Measurements from ENCODE around the gene ABR. TPM values are rescaled to one million over a fixed set of nuclear protein-coding genes. Genes with fewer than 3 reads are reported as not detected.

ABR gene
- polyA plus RNA-seq, 3 donors = 19.8 to 160 (median 26.0) TPM

DNA sequence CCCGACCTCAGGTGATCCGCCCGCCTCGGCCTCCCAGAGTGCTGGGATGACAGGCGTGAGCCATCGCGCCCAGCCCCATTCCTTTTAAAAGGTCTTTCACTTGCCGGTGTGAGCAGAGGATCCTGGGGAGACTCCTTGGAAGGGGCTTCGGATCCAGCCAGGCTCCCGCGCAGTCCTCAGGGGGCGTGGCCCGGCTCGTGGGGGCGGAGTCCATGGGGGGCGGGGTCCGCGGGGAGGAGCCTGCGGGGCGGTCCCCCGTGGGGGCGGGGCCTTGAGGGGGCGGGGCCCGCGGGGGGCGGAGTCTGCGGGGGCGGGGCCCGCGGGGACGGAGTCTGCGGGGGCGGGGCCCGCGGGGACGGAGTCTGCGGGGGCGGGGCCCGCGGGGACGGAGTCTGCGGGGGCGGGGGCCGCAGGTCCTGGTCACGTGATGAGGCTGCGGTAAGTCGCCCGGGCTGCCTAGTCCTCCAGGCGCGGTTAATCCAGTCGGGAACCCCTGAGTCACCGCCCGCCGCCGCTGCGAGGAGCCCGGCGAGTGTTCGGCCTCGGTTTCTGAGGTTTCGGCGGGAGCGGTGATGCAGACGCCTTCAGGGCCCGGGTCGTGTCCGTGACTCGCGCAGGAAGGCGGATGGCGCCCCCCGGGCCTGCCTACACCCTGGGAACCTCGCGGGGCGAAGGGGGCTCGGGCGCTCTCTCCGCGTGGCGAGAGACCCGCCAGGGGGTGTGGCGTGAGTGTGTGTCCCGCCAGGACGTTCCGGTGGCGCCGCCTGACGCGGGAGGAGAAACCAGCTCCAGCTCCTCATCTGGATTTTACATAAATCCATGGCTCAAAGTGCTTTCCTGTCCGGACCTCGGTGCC is 23.6 kb upstream of the ABR start:
- DNase-seq = peak; percentile 81 to 94 (median 89)
- H3K9me3 Mint-ChIP-seq = peaks cover 0 to 3% (median 0%) of the 10 kb centered on the region in 7 donors
- H3K27me3 ChIP-seq (ENCODE audit: control insufficient read depth in 2 of 2, insufficient read depth in 2 of 2, low read length in 2 of 2) = no peaks in the 10 kb centered on the region
- peak overlapping the region; percentile 77 to 84 for H3K4me3 Mint-ChIP-seq
- peak overlapping the region in 6 of 7 donors; percentile 53 to 85 (median 70) for H3K27ac Mint-ChIP-seq
- H3K27ac ChIP-seq (ENCODE audit: low read depth in 1 of 2, low read length in 2 of 2) = peak overlapping the region; percentile 43 to 81
- peak overlapping the region; percentile 92 for H3K4me2 ChIP-seq (replicated peaks; ENCODE audit: extremely low read depth, low read length, poor library complexity, severe bottlenecking)
- H3K36me3 Mint-ChIP-seq = peaks cover 3 to 6% of the 10 kb centered on the region in 2 donors
- H4K20me1 ChIP-seq (ENCODE audit: insufficient read depth, low read length) = peaks cover 53% of the 10 kb centered on the region
- peak overlapping the region; percentile 45 to 79 (median 48) for H3K4me3 ChIP-seq (replicated peaks in 1 of 3; ENCODE audit: low read depth in 2 of 3, low read length in 3 of 3)
- H3K9me3 ChIP-seq (replicated peaks in 1 of 2; ENCODE audit: control insufficient read depth in 1 of 2, insufficient read depth in 1 of 2, low read length in 2 of 2) = no peaks in the 10 kb centered on the region
- peak overlapping the region; percentile 74 for H3K9ac ChIP-seq (ENCODE audit: insufficient read depth, low read length, poor library complexity, severe bottlenecking)
- intact Hi-C loops (cut with micrococcal nuclease) = loop anchor here in 1 of 2 donors (5.0 to 10.0 kb wide), 2 partner anchors 221 to 441 kb away; partner anchors contain the start of genes RILP and SCARF1
- peaks cover 83% of the 10 kb centered on the region for H3K4me1 Mint-ChIP-seq
- peaks cover 78 to 97% of the 10 kb centered on the region in 2 donors for H3K4me1 ChIP-seq (ENCODE audit: control insufficient read depth in 1 of 2, insufficient read depth in 2 of 2, low read length in 2 of 2)
- TF ChIP-seq, protein P1, sequence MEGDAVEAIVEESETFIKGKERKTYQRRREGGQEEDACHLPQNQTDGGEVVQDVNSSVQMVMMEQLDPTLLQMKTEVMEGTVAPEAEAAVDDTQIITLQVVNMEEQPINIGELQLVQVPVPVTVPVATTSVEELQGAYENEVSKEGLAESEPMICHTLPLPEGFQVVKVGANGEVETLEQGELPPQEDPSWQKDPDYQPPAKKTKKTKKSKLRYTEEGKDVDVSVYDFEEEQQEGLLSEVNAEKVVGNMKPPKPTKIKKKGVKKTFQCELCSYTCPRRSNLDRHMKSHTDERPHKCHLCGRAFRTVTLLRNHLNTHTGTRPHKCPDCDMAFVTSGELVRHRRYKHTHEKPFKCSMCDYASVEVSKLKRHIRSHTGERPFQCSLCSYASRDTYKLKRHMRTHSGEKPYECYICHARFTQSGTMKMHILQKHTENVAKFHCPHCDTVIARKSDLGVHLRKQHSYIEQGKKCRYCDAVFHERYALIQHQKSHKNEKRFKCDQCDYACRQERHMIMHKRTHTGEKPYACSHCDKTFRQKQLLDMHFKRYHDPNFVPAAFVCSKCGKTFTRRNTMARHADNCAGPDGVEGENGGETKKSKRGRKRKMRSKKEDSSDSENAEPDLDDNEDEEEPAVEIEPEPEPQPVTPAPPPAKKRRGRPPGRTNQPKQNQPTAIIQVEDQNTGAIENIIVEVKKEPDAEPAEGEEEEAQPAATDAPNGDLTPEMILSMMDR (IDR thresholded peaks at IDR 0.05) = no peak
- H3K27me3 Mint-ChIP-seq (ENCODE audit: low read depth in 3 of 3) = peaks cover 0 to 1% (median 0%) of the 10 kb centered on the region in 3 donors
- WGBS (ENCODE audit: insufficient coverage) = 19% methylated on average over 44 of the region's 91 CpGs
- H2AFZ ChIP-seq (ENCODE audit: insufficient read depth, low read depth, low read length, poor library complexity, severe bottlenecking) = no peak overlapping the region
- H3K36me3 ChIP-seq (replicated peaks in 1 of 2; ENCODE audit: control insufficient read depth in 1 of 2, insufficient read depth in 2 of 2, low read length in 2 of 2) = no peaks in the 10 kb centered on the region
- peaks cover 73% of the 10 kb centered on the region for H3K79me2 ChIP-seq (ENCODE audit: insufficient read depth, low read length)

DNA sequence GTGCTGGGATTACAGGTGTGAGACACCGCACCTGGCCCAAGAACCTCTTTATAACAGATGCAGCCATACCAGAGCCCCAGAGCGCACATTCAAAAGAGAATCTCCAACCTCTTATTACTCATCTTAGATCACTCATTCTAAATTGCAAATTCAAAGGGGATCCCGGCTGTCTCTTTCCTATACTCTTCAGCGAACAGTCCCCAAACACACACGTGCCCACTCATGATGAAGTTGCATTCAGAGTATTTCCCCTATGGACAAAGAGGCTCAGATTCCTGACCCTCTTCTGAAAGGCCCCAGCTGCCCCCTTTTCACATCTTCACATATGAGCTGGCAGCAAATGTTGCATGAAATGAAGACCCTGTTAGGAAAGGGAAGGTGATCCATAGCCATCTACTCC is 22.5 kb upstream of the ABR start:
- no peak overlapping the region for H2AFZ ChIP-seq (ENCODE audit: insufficient read depth, low read depth, low read length, poor library complexity, severe bottlenecking)
- TF ChIP-seq, protein P1 (IDR thresholded peaks at IDR 0.05) = no peak
- H3K27ac ChIP-seq (ENCODE audit: low read depth in 1 of 2, low read length in 2 of 2) = no peak overlapping the region
- no peak overlapping the region for H3K4me3 Mint-ChIP-seq
- intact Hi-C loops (cut with micrococcal nuclease) = loop anchor here in 1 of 2 donors (5.0 to 10.0 kb wide), 2 partner anchors 220 to 443 kb away; partner anchors contain the start of genes RILP and SCARF1
- H3K27me3 ChIP-seq (ENCODE audit: control insufficient read depth in 2 of 2, insufficient read depth in 2 of 2, low read length in 2 of 2) = no peaks in the 10 kb centered on the region
- no peak overlapping the region for H3K4me3 ChIP-seq (replicated peaks in 1 of 3; ENCODE audit: low read depth in 2 of 3, low read length in 3 of 3)
- H3K9me3 ChIP-seq (replicated peaks in 1 of 2; ENCODE audit: control insufficient read depth in 1 of 2, insufficient read depth in 1 of 2, low read length in 2 of 2) = no peaks in the 10 kb centered on the region
- H3K79me2 ChIP-seq (ENCODE audit: insufficient read depth, low read length) = peaks cover 67% of the 10 kb centered on the region
- H3K27ac Mint-ChIP-seq = peak overlapping the region in 2 of 7 donors; percentile 14 to 49
- no peak for DNase-seq
- no peak overlapping the region for H3K4me2 ChIP-seq (replicated peaks; ENCODE audit: extremely low read depth, low read length, poor library complexity, severe bottlenecking)
- H4K20me1 ChIP-seq (ENCODE audit: insufficient read depth, low read length) = peaks cover 55% of the 10 kb centered on the region
- H3K36me3 Mint-ChIP-seq = peaks cover 3 to 6% of the 10 kb centered on the region in 2 donors
- 87% methylated on average over 5 of the region's 5 CpGs for WGBS (ENCODE audit: insufficient coverage)
- peaks cover 78 to 97% of the 10 kb centered on the region in 2 donors for H3K4me1 ChIP-seq (ENCODE audit: control insufficient read depth in 1 of 2, insufficient read depth in 2 of 2, low read length in 2 of 2)
- peaks cover 0 to 1% (median 0%) of the 10 kb centered on the region in 3 donors for H3K27me3 Mint-ChIP-seq (ENCODE audit: low read depth in 3 of 3)
- no peaks in the 10 kb centered on the region for H3K36me3 ChIP-seq (replicated peaks in 1 of 2; ENCODE audit: control insufficient read depth in 1 of 2, insufficient read depth in 2 of 2, low read length in 2 of 2)
- peaks cover 83% of the 10 kb centered on the region for H3K4me1 Mint-ChIP-seq
- peaks cover 0 to 3% (median 0%) of the 10 kb centered on the region in 7 donors for H3K9me3 Mint-ChIP-seq
- H3K9ac ChIP-seq (ENCODE audit: insufficient read depth, low read length, poor library complexity, severe bottlenecking) = no peak overlapping the region
